ENCODE measurements around the gene EPX.

DNA sequence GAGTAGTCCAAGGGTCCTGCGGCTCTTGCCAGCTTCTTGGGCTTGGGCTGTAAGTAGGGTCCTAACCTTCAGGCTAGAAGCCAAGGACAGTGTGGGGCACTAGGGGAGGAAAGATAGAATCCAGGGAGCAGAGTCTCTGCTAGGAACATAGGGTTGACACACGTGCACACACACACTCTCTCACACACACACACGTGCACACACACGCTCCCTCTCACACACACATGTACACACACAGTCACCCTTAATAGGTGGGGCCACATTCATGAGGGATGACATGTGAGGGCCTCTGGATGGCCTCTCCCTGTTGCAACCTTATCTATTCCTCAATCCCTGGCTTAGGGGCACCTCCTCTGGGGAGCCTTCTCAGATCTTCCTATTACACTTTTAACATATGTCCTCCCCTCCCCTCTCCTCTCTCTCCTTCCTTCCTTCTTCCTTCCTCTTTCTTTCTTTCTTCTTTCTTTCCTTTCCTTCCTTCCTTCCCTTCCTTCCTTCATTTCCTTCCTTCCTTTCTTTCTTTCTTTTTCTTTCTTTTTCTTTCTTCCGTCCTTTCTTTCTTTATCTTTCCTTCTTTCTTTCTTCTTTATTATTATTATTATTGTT, 3.1 kb downstream of the EPX start:
- no peak for TF ChIP-seq POLR2A (IDR thresholded peaks at IDR 0.05; ENCODE audit: low read length)
- no peak for TF ChIP-seq GATA1 (IDR thresholded peaks at IDR 0.05; ENCODE audit: low read depth, low read length)
